ENCODE data around the gene GABARAPL2.
"Not testable (repeated sequence)": the region's sequence is repeated elsewhere in the genome, so short reads cannot be mapped to it uniquely, and the experiment has no call there.

Gene GABARAPL2

DNA sequence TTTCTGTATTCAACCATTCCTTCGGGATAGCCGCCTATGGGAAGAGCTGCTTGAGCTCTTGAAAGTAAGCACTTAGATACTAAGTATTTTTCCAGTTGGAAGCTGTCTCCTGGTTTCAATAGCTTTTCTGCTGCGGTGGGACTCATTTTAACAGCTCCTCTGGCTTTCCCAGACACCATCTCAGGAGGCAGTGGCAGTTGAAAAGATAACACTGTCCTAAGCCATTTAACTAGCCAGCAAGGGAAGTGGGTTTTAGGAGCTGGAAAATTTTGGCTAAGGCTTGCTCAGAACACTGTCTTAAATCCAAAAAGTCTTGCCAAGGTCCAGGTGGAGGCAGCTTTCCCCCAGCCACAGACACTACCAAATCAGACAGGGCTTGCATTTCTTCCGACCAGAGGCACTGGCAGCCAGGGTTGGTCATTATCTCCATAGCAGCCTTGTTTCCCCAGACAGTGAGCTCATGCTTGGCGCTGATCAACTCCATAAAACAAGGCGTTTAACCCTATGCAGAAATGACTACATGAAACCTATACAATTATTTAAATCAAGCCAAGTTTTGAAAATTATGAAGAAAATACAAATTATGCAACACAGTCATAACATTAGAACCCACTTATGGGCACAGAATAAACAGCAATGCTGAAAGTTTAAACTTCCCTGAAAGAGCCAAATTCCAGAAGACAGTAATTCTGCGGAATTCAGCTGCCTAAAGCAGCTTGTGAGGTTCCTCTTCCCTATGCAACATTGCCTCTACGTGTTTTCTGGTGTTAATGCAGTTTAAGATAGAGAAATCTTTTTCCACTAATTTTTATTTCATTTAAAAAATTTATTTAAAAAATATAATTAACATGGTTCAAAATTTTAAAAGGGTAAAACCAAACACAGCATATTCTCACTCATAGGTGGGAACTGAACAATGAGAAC, 25.0 kb downstream of the GABARAPL2 start:
- DNase-seq (ENCODE audit: low read depth in 2 of 3, low spot score in 2 of 3): no peak

DNA sequence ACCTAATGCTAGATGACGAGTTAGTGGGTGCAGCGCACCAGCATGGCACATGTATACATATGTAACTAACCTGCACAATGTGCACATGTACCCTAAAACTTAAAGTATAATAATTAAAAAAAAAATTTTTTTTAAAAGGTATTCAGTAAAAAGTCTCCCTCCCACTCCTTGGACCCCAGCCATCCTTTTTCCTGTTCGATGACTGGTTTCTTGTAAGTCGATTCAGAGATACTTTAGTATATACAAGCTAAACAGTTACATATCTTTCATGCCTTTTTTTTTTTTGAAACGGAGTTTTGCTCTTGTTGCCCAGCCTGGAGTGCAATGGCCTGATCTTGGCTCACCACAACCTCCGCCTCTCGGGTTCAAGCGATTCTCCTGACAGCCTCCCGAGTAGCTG, 25.7 kb downstream of the GABARAPL2 start:
- not testable (repeated sequence) for DNase-seq (ENCODE audit: low read depth in 2 of 3, low spot score in 2 of 3)

DNA sequence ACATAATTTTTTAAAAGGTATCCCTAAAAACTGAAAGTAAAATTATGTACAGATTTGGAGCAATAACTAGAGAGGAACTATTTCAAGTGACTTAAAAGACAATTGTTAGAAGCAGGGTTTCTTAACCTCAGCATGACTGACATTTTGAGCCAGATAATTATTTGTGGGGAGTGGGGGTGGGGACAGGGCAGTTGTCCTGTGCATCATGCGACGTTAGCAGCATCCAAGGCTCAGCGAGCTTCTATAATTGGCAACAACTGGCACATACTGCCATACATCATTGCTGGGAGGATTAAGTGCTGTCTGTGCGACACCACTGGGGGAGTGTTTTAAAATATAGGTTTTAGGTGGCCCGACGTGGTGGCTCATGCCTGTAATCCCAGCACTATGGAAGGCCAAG, 27.1 kb downstream of the GABARAPL2 start:
- DNase-seq (ENCODE audit: low read depth in 2 of 3, low spot score in 2 of 3): no peak

DNA sequence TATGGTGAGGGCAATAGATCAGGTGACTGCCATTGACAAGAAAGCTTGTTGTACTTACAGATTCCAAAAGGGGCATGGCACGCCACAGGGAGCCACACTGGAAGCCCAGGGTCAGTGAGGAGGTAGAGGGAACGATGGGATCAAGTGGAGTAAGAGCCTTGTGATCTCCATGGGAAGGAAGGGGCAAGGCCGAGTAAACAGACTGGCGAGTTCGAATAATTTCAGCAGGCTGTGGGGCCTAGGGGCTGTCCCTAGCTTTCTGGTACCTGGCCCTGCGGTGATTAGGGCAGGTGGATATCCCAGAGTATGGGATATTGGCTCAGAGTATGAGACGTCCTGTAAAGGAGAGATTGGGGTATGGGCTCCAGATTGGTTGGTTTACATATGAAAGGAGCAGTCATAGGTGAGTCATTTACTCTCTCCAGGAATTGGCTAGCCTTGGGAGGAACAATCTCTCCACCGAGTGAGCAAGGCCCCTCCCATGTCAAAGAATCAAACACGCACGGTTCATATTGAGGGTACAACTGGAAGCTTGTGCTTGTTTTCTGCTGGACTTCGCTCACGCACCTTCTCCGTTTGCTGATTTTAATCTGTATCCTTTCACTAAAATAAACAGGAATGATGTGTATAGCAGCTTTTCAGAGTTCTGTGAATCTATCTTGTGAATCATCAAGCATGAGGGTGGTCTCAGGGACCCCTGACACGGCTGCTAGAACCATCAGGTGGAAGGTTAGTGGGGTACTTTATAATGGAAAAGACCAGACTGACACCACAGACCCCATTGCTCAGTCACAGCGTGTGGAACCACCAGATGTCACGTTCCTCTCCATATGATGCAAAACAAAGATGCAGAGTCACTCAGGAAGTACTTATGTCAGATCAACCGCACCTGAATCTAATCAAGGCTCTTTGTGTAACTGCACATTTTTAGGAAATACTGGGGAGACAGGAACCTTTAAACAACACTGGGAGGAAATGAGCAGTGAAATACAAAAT, 27.9 kb downstream of the GABARAPL2 start:
- no peak for DNase-seq (ENCODE audit: low read depth in 2 of 3, low spot score in 2 of 3)

DNA sequence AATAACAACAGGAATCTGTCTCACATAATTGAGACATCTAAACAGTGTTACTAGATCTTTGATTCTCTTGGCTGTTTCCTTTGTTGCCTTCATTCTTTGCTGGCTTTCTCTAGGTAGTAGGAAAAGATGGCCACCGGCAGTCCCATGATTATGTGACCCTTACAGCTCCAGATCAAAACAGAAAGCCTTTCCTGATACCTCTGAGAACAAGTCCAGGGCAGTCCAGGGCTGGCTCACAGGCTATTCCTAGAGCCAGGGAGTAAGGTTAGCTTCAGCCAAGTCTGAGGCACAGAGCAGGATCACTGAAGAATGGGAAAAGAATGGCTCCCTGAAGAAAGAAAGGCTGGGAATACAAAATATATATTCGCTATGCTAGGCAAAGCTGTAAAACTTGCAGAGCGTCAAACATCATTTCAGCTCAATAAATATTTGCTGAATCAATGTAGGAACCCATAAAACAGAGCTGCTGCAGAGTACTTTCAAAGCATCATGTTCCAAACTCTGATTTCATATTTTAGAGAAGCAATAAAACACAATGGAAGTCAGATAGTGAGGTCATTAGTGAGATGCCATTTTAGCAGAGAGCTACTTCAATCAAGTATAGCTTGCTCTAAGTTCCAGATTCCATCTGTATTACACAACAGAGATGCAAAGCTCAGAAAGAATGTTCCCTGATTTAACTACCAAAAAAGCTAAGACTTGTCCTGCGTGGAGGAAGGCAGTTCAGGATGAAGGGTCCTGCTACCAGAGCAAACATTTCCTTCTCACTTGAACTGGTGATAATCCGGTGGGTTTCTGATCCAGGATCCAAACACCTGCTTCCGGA, 33.5 kb downstream of the GABARAPL2 start:
- DNase-seq (ENCODE audit: low read depth in 2 of 3, low spot score in 2 of 3): no peak

DNA sequence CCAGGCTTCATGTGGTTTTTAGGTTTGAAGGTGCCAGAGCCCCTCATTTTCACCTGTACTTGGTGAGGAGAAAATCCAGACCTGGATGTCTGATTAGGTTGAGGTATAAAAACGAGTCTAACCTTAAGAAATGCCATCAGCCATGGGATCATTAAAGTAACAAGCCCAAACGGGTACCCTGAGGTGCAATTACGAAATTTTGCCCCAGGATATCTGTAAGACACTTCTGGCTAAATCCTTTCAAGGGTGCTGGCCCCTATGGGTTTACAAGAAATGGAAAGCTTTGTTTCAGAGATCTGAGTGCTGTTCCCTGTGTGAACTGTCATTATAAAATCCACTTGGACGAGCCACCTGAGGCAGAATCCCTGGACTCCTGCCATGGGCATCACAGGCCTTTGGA, 37.1 kb downstream of the GABARAPL2 start:
- DNase-seq (ENCODE audit: low read depth in 2 of 3, low spot score in 2 of 3): no peak

DNA sequence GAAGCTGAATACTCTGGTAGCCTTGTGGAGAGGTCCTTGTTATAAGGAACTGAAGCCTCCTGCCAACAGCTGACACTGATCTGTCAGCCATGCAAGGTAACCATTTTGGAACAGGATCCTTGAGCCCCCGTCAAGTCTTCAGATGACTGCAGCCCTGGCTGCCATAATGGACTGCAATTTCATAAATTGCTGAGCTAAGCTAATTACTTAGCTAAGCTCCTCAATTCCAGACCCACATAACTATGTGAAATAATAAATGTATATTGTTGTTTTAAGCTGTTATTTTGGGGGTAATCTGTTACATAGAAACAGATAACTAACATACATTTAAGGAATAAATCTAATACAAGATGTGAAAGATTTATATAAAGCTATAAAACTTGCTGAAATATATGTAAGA, 40.3 kb downstream of the GABARAPL2 start:
- DNase-seq (ENCODE audit: low read depth in 2 of 3, low spot score in 2 of 3): no peak

DNA sequence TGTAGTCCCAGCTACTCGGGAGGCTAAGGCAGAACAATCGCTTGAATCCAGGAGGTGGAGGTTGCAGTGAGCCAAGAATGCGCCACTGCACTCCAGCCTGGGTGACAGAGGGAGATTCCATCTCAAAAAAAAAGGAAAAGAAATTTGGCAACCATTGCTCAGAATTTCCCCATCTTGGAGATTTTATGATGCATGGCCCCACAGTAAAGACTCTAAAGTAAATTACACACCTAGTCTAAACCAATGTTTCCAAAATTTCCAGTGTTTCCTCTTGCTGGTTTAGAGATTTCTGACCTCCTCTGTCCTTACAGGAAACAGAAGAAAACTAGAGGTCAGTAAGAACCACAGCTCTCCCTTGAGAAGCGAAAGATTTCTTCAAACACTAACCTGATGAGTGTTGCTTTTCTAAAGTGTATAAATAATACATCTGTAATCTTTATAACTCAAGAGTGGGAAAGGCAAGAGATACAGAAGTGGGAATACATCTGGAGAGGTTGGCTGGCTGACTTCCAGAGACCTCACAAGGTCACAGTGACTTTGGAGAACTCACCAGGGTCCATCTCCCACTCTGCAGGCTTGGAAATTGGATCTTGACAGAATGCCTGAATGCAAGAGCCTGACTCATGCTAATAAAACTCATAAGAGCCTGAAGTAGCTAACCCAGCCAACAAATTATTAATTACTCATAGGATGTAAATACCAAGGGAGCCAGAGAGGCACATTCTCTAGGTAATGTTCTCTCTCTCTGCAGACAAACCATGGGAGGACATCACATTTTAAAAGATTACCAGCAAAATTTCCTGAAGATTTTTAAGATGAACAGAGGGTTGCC, 48.1 kb downstream of the GABARAPL2 start:
- DNase-seq (ENCODE audit: low read depth in 2 of 3, low spot score in 2 of 3): no peak

DNA sequence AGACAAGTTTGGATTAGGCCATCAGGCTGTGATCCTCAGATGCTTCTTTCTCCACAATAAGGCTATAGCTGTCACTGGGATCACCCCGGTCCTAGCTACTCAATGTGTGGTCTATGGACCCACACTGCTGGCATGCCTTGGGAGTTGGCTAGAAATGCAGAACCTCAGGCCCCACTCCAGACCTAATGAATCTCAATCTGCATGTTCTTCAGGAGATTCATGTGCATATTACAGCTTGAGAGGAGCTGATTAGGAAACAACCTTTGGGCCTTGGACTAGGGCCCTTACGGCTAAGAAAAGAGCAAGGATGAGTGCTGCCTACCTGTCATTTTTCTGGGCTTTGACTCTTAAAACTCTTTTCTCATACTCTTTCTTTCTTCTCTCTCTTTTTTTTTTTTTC, 49.4 kb downstream of the GABARAPL2 start:
- DNase-seq (ENCODE audit: low read depth in 2 of 3, low spot score in 2 of 3): no peak

DNA sequence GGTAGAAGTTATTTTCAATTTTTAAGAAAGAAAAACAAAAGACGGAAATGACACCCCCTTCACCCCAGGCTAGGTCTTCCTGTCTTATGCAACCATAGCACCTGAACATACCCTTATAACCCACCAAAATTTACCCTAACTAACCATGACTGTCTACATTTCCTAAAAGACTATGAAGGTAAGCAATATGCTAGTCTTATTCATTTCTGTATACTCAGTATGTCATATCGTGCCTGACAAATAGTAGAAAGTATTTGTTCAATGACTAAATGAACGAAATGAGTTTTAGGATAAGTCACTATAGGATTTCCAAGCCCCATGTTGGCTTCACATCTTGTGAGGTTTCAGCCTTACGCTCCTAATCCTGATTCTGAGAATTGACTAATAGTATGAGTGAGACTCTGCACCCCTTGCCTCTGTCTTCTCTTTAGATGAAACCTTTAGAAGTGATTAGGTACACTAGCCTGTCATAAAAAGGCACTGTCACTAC, 50.4 kb downstream of the GABARAPL2 start:
- DNase-seq (ENCODE audit: low read depth in 2 of 3, low spot score in 2 of 3): no peak

DNA sequence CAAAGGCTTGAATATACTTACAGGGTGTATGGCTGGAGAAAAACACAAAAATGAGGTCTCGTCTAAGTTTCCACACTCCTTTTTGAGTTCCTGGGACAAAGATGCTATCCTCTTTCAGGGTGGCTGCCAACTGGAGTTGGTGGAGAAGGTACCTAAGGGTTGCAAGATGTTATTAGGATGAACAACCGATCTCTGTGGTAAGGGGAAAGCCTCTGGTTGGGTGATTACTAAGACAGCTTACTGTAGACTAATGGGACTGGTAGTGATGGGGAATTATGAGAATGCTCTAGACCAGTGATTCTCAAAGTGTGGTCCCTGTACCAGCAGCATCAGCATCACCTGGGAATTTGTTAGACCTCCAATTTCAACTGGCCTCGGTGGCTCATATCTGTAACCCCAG, 50.9 kb downstream of the GABARAPL2 start:
- DNase-seq (ENCODE audit: low read depth in 2 of 3, low spot score in 2 of 3): no peak

DNA sequence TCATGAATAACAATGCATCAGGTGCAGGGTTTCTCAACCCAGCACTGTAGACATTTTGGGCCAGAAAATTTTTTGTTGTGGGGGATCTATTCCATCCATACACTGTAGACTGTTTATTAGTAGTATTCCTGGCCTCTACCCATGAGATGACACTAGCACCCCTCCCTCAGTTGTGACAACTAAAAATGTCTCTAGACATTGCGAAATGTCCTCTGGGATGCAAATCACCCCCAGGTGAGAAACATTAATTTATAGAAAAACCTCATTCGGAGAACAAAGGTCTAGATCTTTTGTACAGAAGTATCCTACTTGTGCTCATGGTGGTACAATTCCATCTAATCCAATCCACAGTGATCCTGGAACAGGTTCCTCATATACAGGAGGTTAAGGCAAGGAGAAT, 52.6 kb downstream of the GABARAPL2 start:
- no peak for DNase-seq (ENCODE audit: low read depth in 2 of 3, low spot score in 2 of 3)

DNA sequence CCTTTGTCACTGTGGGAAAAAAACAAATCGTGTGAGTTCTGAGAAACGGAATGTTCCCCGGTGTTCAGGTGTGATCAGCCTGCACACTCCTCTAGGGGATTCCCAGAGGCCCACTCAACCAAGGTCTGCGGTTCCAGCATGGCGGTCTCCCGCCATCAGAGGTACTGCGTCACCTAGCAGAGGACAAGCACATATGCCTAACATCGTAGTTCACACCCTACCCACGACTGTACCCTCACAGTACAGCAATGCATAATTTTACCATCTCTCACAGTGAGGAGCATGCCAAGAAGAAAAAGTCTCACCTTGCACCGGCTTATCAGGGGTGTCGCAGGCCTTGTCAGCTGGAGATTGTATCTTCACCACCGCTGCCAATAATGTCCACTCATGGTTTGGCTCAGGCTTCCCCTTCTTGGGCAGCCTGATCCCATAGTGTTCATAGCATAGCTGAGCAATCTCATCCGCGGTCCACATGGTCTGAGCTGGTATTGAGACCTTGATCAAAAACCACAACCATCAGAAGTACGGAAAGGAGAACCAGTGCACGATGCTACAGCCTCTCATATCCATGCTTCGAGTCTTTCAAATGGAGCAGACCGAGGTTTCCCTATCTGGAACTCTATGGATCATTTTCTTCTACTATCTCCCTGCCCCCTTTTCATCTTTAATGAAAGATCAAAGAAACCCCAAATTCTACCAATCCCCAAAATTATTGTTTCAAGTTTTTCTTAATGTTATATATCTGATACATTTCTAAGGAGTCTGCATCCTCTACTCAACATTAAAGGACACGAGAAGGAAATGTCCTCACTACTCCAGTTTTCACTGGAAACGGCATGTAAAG, 54.4 kb downstream of the GABARAPL2 start:
- peak in 1 of 3 experiments; percentile 24 for DNase-seq (ENCODE audit: low read depth in 2 of 3, low spot score in 2 of 3)

DNA sequence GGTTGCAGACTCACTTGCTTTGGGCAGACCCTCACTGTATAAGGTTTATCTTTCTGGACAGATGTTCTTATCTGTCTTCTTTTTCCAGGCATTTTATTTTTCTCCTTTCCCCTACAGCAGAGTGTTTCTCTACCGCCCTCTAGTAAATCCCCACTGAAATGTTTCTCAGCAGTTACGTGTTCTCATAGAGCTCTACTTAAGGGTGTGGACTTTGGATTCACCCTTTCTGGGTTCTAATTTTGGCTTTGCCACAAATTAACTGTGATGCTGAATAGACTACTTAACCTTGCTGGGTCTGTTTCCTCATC, 54.9 kb downstream of the GABARAPL2 start:
- DNase-seq (ENCODE audit: low read depth in 2 of 3, low spot score in 2 of 3): no peak

DNA sequence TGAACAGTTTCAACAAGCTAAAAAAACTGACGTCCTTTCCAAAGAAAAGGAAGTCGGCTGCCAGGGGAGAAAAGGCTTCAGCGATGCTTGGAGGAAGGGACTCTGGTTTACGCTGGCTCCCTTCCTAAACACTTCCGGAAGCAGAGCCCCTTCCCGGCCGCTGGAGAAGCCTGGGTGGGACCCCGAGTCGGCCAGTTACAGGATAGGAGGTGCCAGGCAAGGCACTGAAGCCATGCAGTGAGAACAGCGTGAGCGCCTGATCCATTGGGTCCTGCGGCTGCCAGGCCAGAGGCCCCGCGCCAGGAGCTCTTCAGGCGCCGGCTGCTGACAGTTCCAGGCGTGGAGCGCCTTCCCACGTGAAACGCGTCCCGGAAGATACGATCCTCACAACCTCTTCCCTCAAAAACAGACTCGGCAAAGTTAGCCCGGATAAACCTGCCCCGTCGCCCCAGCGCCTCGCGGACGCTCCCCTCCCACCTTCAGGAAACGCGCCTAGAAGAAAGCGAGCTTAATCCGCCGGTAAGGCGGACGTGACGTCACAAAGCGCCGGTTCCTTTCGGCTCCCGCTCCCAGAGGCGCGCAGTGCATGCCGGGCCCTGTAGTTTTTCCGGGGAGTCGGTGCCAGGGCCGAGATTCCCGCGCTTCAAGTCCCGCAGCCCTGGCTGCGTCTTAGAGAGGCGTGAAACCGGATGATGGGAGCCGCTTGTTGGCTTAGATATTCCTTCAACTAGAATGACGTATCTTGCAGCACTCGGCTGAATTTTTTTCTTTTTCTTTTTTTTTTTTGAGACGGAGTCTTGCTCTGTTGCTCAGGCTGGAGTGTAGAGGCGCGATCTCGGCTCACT, 56.8 kb downstream of the GABARAPL2 start, which contains the start of gene ADAT1:
Gene ADAT1 (minus strand): TSS at position 521 of the 845 bp plus-strand sequence. CDS start 2,482 bp downstream, outside the sequence.
- peak; percentile 90 to 95 (median 95) for DNase-seq (ENCODE audit: low read depth in 2 of 3, low spot score in 2 of 3)

DNA sequence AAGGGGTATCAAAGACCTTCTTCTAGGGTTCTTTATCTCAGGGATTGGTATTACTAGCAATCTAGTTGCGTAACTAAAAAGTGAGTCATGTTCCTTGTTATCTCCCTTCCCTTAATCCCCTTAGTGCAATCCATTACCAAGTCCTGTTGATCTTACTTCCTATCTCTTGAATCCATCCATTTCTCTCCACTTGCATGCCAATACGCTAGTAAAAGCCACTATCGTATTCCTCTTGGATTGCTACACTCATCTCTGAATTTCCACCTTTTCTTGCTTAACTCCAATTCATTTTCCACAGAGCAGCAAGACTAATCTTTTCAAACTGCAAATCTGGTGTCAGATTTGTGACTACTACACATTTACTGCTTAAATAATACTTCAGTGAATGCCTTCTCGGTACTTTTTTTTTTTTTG, 58.7 kb downstream of the GABARAPL2 start:
- no peak for DNase-seq (ENCODE audit: low read depth in 2 of 3, low spot score in 2 of 3)

DNA sequence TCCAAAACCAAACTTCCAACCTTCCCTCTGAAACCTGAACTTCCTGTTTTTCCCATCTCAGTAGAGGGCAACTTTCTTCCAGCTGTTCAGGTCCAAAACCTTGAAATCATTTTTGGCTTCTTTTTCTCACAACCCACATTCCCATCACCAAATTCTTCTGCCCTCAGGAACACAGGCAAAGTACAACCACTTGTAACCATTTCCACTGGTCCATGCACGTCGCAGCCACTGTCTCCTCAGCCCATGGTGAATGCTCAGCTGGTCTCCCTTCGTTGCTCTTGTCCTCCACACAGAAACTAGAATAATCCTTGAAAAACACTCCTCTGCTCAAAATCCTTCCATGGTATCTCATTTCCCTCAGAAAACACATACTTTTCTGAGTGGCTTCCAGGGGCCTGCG, 60.6 kb downstream of the GABARAPL2 start:
- no peak for DNase-seq (ENCODE audit: low read depth in 2 of 3, low spot score in 2 of 3)
